Transverse colon (tissue), 4 donors: ENCODE measurements around the gene GCFC2. TPM values are rescaled to one million over a fixed set of nuclear protein-coding genes. Genes with fewer than 3 reads are reported as not detected.

Experiments
- DNase-seq: peaks from one replicate; pipeline ENCODE4 v3.0.0-alpha.2; 2019
- H3K27ac ChIP-seq, 4 donors: fragments of 200-600 bp; sonication (generic); 2 replicates each; pipeline ENCODE4 v1.5.1; 2016 to 2018; ENCODE audit warnings: inconsistent platforms in 4 of 4
- H3K27me3 ChIP-seq: fragments of 200-600 bp; sonication (generic); 2 replicates; pipeline ENCODE4 v1.5.1; 2017; ENCODE audit warnings: inconsistent platforms
- H3K36me3 ChIP-seq, 4 donors: fragments of 200-600 bp; sonication (generic); 2 replicates each; pipeline ENCODE4 v1.5.1; 2017 to 2019; ENCODE audit warnings: inconsistent platforms in 4 of 4
- H3K4me1 ChIP-seq, 4 donors: fragments of 200-600 bp; sonication (generic); 2 replicates each; pipeline ENCODE4 v1.5.1; 2017 to 2020; ENCODE audit warnings: inconsistent platforms in 4 of 4
- H3K4me3 ChIP-seq, 4 donors: fragments of 200-600 bp; sonication (generic); 1 replicate in 1 of 4; 2 replicates in 3 of 4; pipeline versions ENCODE4 v1.5.1 to v1.6.1; 2017 to 2019; ENCODE audit warnings: inconsistent platforms in 4 of 4
- H3K9me3 ChIP-seq, 2 donors: fragments of 200-600 bp; sonication (generic); 2 replicates each; pipeline ENCODE4 v1.5.1; 2017 to 2019; ENCODE audit warnings: inconsistent platforms in 2 of 2
- CTCF ChIP-seq, 5 experiments: fragments of 200-600 bp in 3 of 5; fragments of 450-650 bp in 2 of 5; sonication (generic) in 3 of 5; IDR thresholded peaks; 1 replicate in 2 of 5; 2 replicates in 3 of 5; pipeline ENCODE4 v1.5.1; 2016 to 2017; ENCODE audit warnings: antibody characterized with exemption in 5 of 5, inconsistent platforms in 3 of 5, mild to moderate bottlenecking in 2 of 5, moderate library complexity in 1 of 5
- EP300 ChIP-seq: sonication (generic); formaldehyde crosslinking; IDR thresholded peaks from one replicate; pipeline ENCODE4 v1.6.1; 2017; ENCODE audit warnings: antibody characterized with exemption, low read depth
- POLR2A ChIP-seq: fragments of 450-650 bp; IDR thresholded peaks from one replicate; pipeline ENCODE4 v1.6.1; 2016; ENCODE audit warnings: antibody characterized with exemption, mild to moderate bottlenecking, moderate library complexity
- POLR2AphosphoS5 ChIP-seq, 3 donors: sonication (generic); formaldehyde crosslinking; IDR thresholded peaks; one replicate each; pipeline ENCODE4 v1.6.1; 2016; ENCODE audit warnings: antibody characterized with exemption in 3 of 3
- WGBS, 2 donors: methylation state at CpG; one replicate each; pipeline ENCODE4 v1.1.5; 2018; ENCODE audit warnings: low coverage in 1 of 2; 5-methylcytosine and 5-hydroxymethylcytosine counted together
- in situ Hi-C, 4 donors: fragments of 200-750 bp; cut with MboI; loops; one replicate each; pipeline versions ENCODE4 v1.15.0 to v1.15.1; 2017; ENCODE audit warnings: low sequenced_read_pairs in 3 of 4, low pct_ligation_motif_present in 1 of 4, low pct_unique_long_range_greater_than_20kb in 1 of 4
- intact Hi-C: fragments of 100-400 bp; cut with DNase I; formaldehyde crosslinking; loops from one replicate; pipeline ENCODE4 v1.15.1; 2023; ENCODE audit warnings: low total_unique reads
- total RNA-seq, 4 donors: library from RNA; depleted of rRNA; stranded (reverse); fragments of >200 nt; gene quantifications; one replicate each; pipeline ENCODE4 v1.1.0, GENCODE V29; 2016

The GCFC2 gene
- total RNA-seq, 4 donors from 2014 or later, result 18.2 to 43.2 (median 27.3) TPM

- Histone ChIP-seq H3K27ac (no peak overlapping the region), H3K4me3 (no peak overlapping the region), H3K4me1 (no peaks in the 10 kb centered on the region), H3K27me3 (peaks cover 3% of the 10 kb centered on the region), H3K9me3 (no peaks in the 10 kb centered on the region), H3K36me3 (no peaks in the 10 kb centered on the region)
- TF ChIP-seq POLR2A, result no peak
- TF ChIP-seq EP300, result no peak
- TF ChIP-seq POLR2AphosphoS5 (IDR thresholded peaks at IDR 0.05), result no peak
- TF ChIP-seq CTCF (IDR thresholded peaks at IDR 0.05), result no peak
- WGBS, 2 donors, result 78 to 80% methylated on average over 1 to 4 of the region's 4 CpGs
- intact Hi-C loops, result no loop called here
- in situ Hi-C loops, result loop anchor here (25.0 kb wide), 2 partner anchors 709 to 934 kb away; no protein-coding TSS in a partner anchor
- DNase-seq, result no peak
Measured at GRCh38 chr2:75621228-75621627, 89.5 kb downstream of the GCFC2 start.

- Histone ChIP-seq H3K9me3 (no peaks in the 10 kb centered on the region), H3K27ac (no peak overlapping the region), H3K36me3 (no peaks in the 10 kb centered on the region), H3K4me1 (no peaks in the 10 kb centered on the region), H3K4me3 (no peak overlapping the region), H3K27me3 (peaks cover 3% of the 10 kb centered on the region)
- intact Hi-C loops, result no loop called here
- in situ Hi-C loops, result loop anchor here (25.0 kb wide), 2 partner anchors 708 to 933 kb away; no protein-coding TSS in a partner anchor
- TF ChIP-seq POLR2A, result no peak
- TF ChIP-seq EP300, result no peak
- no peak for DNase-seq
- 61 to 70% methylated on average over 4 of the region's 4 CpGs for WGBS, 2 donors
Measured at GRCh38 chr2:75619956-75620740, 90.6 kb downstream of the GCFC2 start.

DNA sequence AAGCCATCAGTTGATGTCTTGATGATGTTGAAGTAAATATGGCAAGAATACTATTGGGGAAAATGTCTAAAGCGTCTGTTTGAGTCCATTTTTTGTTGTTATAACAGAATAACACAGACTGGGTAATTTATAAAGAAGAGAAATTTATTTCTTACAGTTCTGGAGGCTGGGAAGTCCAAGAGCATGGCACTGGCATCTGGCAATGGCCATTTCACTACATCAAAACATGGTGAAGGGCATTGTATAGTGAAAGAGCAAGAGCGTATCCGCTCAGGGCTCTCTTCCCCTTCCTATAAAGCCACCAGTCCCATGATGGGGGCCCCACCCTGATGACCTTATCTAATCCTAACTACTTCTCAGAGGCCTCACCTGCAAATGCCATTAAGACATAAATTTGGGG lies 93.8 kb downstream of the GCFC2 start:
- H3K9me3 ChIP-seq, result no peaks in the 10 kb centered on the region
- in situ Hi-C loops (loop anchor here (25.0 kb wide), 2 partner anchors 705 to 930 kb away; no protein-coding TSS in a partner anchor), intact Hi-C loops (no loop called here)
- H3K27me3 ChIP-seq, result no peaks in the 10 kb centered on the region
- no peak overlapping the region for H3K27ac ChIP-seq
- TF ChIP-seq CTCF (IDR thresholded peaks at IDR 0.05) (no peak), POLR2A (no peak), POLR2AphosphoS5 (IDR thresholded peaks at IDR 0.05) (no peak), EP300 (no peak)
- DNase-seq, result no peak
- no peaks in the 10 kb centered on the region for H3K36me3 ChIP-seq
- WGBS, 2 donors, result 86 to 87% methylated on average over 3 of the region's 3 CpGs
- H3K4me3 ChIP-seq, result no peak overlapping the region
- H3K4me1 ChIP-seq, result no peaks in the 10 kb centered on the region

DNA sequence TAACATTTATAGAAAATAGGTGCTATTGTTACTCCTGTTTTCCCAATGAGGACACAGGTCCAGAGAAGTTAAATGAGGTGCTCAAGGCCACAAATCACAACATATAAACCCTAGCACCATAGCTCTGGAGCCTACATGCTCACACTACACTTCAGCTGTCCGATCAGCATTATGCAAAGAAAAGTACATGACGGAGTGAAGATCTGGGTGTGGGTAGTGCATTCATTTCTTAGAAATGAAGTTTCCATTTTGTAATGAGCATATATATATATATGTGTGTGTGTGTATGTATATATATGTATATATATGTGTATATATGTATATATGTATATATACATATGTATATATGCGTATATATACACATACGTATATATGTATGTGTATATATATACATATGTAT lies 94.3 kb downstream of the GCFC2 start:
- in situ Hi-C loops, result loop anchor here (25.0 kb wide), 2 partner anchors 704 to 929 kb away; no protein-coding TSS in a partner anchor
- H3K9me3 ChIP-seq, result no peaks in the 10 kb centered on the region
- H3K36me3 ChIP-seq, result no peaks in the 10 kb centered on the region
- H3K4me1 ChIP-seq, result no peaks in the 10 kb centered on the region
- WGBS, 2 donors, result 91 to 93% methylated on average over 4 of the region's 4 CpGs
- intact Hi-C loops, result no loop called here
- H3K27ac ChIP-seq, result no peak overlapping the region
- no peaks in the 10 kb centered on the region for H3K27me3 ChIP-seq
- no peak for DNase-seq
- no peak overlapping the region for H3K4me3 ChIP-seq
- TF ChIP-seq POLR2AphosphoS5 (IDR thresholded peaks at IDR 0.05) (no peak), POLR2A (no peak), CTCF (IDR thresholded peaks at IDR 0.05) (no peak), EP300 (no peak)
